SU-DHL-6 (cell line): Measurements from ENCODE around the gene INMT.

Experiments
- H2AFZ ChIP-seq: fragments of 200-600 bp; sonication (generic); 2 replicates; pipeline ENCODE4 v1.6.1; 2014; ENCODE audit warnings: low read depth, mild to moderate bottlenecking, moderate library complexity, mixed read lengths, antibody characterized with exemption, low read length; ENCODE audit not compliant: severe bottlenecking
- H3F3A ChIP-seq: fragments of 200-600 bp; shearing (Covaris generic); 2 replicates; pipeline ENCODE4 v1.6.0; 2016; ENCODE audit warnings: antibody characterized with exemption, mild to moderate bottlenecking; ENCODE audit not compliant: insufficient read depth
- H3K27ac ChIP-seq: fragments of 200-600 bp; sonication (generic); 2 replicates; pipeline ENCODE4 v1.5.1; 2016; ENCODE audit warnings: low read depth, mild to moderate bottlenecking, low read length, moderate library complexity, mixed read lengths
- H3K27me3 ChIP-seq: fragments of 200-600 bp; sonication (generic), shearing (Covaris generic); 2 replicates; pipeline ENCODE4 v1.6.0; 2014; ENCODE audit warnings: mild to moderate bottlenecking, low read length
- H3K36me3 ChIP-seq: fragments of 200-600 bp; sonication (generic); 2 replicates; pipeline ENCODE4 v1.6.1; 2014; ENCODE audit warnings: mild to moderate bottlenecking, low read length, mixed read lengths
- H3K4me2 ChIP-seq: fragments of 300-600, 200-600 bp; shearing (Covaris generic), sonication (generic); 2 replicates; pipeline ENCODE4 v1.6.0; 2014; ENCODE audit warnings: low read length, low read depth, mild to moderate bottlenecking; ENCODE audit not compliant: poor library complexity, severe bottlenecking
- H3K4me3 ChIP-seq: fragments of 200-600 bp; sonication (generic); 2 replicates; pipeline ENCODE4 v1.5.1; 2014; ENCODE audit warnings: antibody characterized with exemption, low read length, mild to moderate bottlenecking, mixed read lengths; ENCODE audit not compliant: insufficient read depth, poor library complexity, severe bottlenecking
- H3K79me2 ChIP-seq: fragments of 200-600 bp; sonication (generic); 2 replicates; pipeline ENCODE4 v1.6.1; 2014; ENCODE audit warnings: mild to moderate bottlenecking, low read length, moderate library complexity; ENCODE audit not compliant: insufficient read depth
- H3K9ac ChIP-seq: fragments of 200-600 bp; sonication (generic); 2 replicates; pipeline ENCODE4 v1.7.0; 2014; ENCODE audit warnings: mild to moderate bottlenecking, low read length
- H3K9me2 ChIP-seq: fragments of 200-600 bp; sonication (generic); replicated peaks from 2 replicates; pipeline ENCODE4 v1.6.1; 2014; ENCODE audit warnings: low read length; ENCODE audit not compliant: insufficient read depth
- H3K9me3 ChIP-seq: fragments of 200-600 bp; sonication (generic); 2 replicates; pipeline ENCODE4 v1.6.1; 2014; ENCODE audit warnings: low read length, mixed read lengths; ENCODE audit not compliant: insufficient read depth
- H4K20me1 ChIP-seq: fragments of 200-600 bp; sonication (generic); 2 replicates; pipeline ENCODE4 v1.6.1; 2014; ENCODE audit warnings: low read depth, mild to moderate bottlenecking, antibody characterized with exemption, low read length, moderate library complexity, mixed read lengths
- CTCF ChIP-seq: fragments of 200-600 bp; sonication (generic); IDR thresholded peaks from one replicate; pipeline ENCODE4 v1.5.1; 2017; ENCODE audit warnings: antibody characterized with exemption, mild to moderate bottlenecking, low read length, moderate library complexity; ENCODE audit not compliant: insufficient read depth, poor library complexity, severe bottlenecking
- EZH2phosphoT487 ChIP-seq: fragments of 200-600 bp; sonication (generic), shearing (Covaris generic); conservative IDR thresholded peaks from 2 replicates; pipeline ENCODE4 v1.6.1; 2018; ENCODE audit warnings: mild to moderate bottlenecking, antibody characterized with exemption, low read length, moderate library complexity, mixed read lengths

INMT gene

GRCh38 chr7:30741289-30741688 lies 10.6 kb upstream of the INMT start:
- H3F3A ChIP-seq: no peaks in the 10 kb centered on the region
- H3K27ac ChIP-seq: no peak overlapping the region
- H3K27me3 ChIP-seq: no peaks in the 10 kb centered on the region
- H3K9ac ChIP-seq: no peak overlapping the region
- no peaks in the 10 kb centered on the region for H4K20me1 ChIP-seq
- TF ChIP-seq CTCF: no peak
- TF ChIP-seq EZH2phosphoT487: no peak
- H3K4me2 ChIP-seq: no peak overlapping the region
- H3K9me2 ChIP-seq: no peaks in the 10 kb centered on the region
- no peaks in the 10 kb centered on the region for H3K36me3 ChIP-seq
- no peak overlapping the region for H3K4me3 ChIP-seq
- H3K9me3 ChIP-seq: no peaks in the 10 kb centered on the region
- H3K79me2 ChIP-seq: no peaks in the 10 kb centered on the region
- H2AFZ ChIP-seq: no peak overlapping the region

- TF ChIP-seq EZH2phosphoT487 (no peak), CTCF (no peak)
- no peak overlapping the region for H3K27ac ChIP-seq
These were observed 8.4 kb upstream of the INMT start for GRCh38 chr7:30743371-30744074.

GRCh38 chr7:30744075-30744417 lies 7.9 kb upstream of the INMT start:
- Histone ChIP-seq H3K9ac (no peak overlapping the region), H3K4me3 (no peak overlapping the region), H3K27me3 (no peaks in the 10 kb centered on the region), H3K27ac (no peak overlapping the region), H3K4me2 (no peak overlapping the region), H3K79me2 (no peaks in the 10 kb centered on the region), H3K9me2 (no peaks in the 10 kb centered on the region), H3K9me3 (no peaks in the 10 kb centered on the region), H3F3A (no peaks in the 10 kb centered on the region), H2AFZ (no peak overlapping the region), H4K20me1 (no peaks in the 10 kb centered on the region), H3K36me3 (no peaks in the 10 kb centered on the region)
- no peak for TF ChIP-seq EZH2phosphoT487
- TF ChIP-seq CTCF: no peak

More at GRCh38 chr7:30743371-30744074, 8.4 kb upstream of the INMT start:
- Histone ChIP-seq H3K9me2 (no peaks in the 10 kb centered on the region), H3K9ac (no peak overlapping the region), H2AFZ (no peak overlapping the region), H3K4me3 (no peak overlapping the region), H3K79me2 (no peaks in the 10 kb centered on the region), H3K4me2 (no peak overlapping the region), H4K20me1 (no peaks in the 10 kb centered on the region), H3K27me3 (no peaks in the 10 kb centered on the region), H3K9me3 (no peaks in the 10 kb centered on the region), H3K36me3 (no peaks in the 10 kb centered on the region), H3F3A (no peaks in the 10 kb centered on the region)
